Retinal pigment epithelial cell (primary cell): ENCODE measurements around the gene TRIM27.
"Not testable (repeated sequence)": the region's sequence is repeated elsewhere in the genome, so short reads cannot be mapped to it uniquely, and the experiment has no call there.

ENCODE experiments used
- DNase-seq: peaks from one replicate; pipeline ENCODE4 v3.0.0-alpha.2; 2010; ENCODE audit warnings: low read depth
- H3K4me3 ChIP-seq: 2 replicates; pipeline ENCODE4 v1.5.1; 2011; ENCODE audit warnings: mild to moderate bottlenecking, low read length, control low read depth, moderate library complexity
- TF ChIP-seq, protein P1 (sequence below): conservative IDR thresholded peaks from 2 replicates; pipeline ENCODE4 v1.5.1; 2011; ENCODE audit warnings: low read depth, low read length, control low read depth, inconsistent platforms

TRIM27 gene

DNA sequence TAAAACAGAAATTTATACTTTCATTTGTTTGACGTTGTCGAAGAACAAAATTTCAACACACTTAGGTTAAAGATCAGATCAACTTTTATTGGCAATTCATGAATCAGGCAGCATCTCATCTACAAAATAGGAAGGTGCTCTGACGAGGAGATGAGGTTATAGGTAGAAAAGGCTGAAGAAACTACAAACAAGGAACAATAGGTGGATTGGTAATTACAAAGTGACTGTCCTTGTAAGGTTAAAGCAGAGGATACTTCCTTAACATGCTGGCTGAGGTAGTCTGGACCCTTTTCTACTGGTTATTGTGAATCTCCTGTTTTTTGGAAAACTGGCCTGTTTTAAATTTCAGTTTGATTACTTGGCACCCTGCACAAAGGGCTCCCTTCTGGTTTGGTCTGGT lies 32.5 kb upstream of the TRIM27 start:
- TF ChIP-seq, protein P1, sequence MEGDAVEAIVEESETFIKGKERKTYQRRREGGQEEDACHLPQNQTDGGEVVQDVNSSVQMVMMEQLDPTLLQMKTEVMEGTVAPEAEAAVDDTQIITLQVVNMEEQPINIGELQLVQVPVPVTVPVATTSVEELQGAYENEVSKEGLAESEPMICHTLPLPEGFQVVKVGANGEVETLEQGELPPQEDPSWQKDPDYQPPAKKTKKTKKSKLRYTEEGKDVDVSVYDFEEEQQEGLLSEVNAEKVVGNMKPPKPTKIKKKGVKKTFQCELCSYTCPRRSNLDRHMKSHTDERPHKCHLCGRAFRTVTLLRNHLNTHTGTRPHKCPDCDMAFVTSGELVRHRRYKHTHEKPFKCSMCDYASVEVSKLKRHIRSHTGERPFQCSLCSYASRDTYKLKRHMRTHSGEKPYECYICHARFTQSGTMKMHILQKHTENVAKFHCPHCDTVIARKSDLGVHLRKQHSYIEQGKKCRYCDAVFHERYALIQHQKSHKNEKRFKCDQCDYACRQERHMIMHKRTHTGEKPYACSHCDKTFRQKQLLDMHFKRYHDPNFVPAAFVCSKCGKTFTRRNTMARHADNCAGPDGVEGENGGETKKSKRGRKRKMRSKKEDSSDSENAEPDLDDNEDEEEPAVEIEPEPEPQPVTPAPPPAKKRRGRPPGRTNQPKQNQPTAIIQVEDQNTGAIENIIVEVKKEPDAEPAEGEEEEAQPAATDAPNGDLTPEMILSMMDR, result no peak
- no peak overlapping the region for H3K4me3 ChIP-seq
- no peak for DNase-seq

GRCh38 chr6:28953585-28954258 lies 29.9 kb upstream of the TRIM27 start:
- DNase-seq, result no peak
- peak overlapping the region; percentile 96 for H3K4me3 ChIP-seq
- TF ChIP-seq, protein P1, result no peak

DNA sequence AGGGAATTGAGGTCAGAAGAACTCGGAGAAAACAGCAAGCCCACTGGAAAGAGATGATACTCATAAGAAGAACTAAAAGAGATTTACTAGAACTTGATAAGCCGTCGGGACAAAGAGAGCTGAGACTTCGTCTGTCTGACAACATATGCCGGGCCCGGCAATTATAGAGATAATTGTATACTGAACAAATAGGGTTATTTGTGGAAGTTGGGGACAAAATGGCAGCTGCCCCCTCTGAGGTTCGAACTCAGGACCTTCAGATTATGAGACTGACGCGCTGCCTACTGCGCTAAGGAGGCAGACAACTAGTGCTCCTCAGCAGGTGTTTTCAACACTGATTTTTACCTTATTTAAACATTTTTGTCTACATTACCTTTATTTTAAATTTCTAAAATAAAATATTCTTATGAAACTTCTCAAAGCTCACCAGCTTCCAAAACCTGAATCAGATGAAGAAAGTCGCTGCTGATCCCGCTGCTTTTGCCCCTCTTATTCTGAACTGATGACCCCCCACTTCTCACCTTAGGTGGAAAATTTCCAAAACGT lies 29.3 kb upstream of the TRIM27 start:
- TF ChIP-seq, protein P1, result no peak
- no peak for DNase-seq
- peak overlapping the region; percentile 96 for H3K4me3 ChIP-seq

- not testable (repeated sequence) for H3K4me3 ChIP-seq, DNase-seq
Observed at GRCh38 chr6:28949656-28950195, 25.9 kb upstream of the TRIM27 start.

DNA sequence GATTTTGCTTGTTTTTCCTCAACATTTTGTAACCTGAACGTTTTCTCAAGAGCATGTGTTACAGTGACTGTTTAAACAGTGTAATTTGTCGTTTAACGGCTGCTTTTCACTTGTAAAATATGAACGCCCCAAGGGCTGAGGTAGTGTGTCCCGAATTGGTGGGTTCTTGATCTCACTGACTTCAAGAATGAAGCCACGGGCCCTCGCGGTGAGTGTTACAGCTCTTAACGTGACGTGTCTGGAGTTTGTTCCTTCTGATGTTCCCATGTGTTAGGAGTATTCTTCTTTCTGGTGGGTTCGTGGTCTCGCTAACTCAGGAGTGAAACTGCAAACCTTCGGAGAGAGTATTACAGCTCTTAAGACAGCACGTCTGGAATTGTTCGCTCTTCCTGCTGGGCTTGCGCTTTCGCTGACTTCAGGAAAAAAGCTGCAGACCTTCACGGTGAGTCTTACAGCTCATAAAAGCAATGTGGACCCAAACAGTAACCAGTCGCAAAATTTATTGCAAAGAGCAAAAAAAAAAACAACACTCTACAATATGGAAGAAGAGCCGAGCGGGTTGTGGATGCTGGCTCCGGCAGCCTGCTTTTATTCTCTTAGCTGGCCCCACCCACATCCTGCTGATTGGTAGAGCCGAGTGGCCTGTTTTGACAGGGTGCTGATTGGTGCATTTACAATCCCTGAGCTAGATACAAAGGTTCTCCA lies 25.1 kb upstream of the TRIM27 start:
- no peak overlapping the region for H3K4me3 ChIP-seq
- TF ChIP-seq, protein P1, result no peak
- no peak for DNase-seq

DNA sequence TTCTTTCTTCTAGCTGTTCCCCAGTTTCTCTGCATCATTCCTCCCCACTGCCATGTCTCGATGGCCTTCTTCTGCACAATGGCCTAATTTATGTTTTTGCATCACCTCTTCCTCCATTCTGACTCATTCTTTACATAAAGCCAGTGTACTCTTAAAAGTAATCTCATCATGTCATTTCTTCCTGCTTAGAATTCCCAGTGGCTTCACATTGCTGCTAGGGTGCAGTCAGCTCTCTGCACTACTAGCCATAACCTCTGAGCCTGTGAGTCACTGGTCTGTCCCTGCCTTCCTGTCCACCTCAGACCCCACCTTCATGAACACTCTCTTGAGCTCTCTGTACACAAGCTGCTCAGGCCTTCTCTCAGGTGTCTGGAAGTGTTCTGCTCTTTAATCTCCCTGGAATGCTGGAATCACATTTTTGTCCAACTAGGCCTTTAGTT lies 24.1 kb upstream of the TRIM27 start:
- no peak overlapping the region for H3K4me3 ChIP-seq

DNA sequence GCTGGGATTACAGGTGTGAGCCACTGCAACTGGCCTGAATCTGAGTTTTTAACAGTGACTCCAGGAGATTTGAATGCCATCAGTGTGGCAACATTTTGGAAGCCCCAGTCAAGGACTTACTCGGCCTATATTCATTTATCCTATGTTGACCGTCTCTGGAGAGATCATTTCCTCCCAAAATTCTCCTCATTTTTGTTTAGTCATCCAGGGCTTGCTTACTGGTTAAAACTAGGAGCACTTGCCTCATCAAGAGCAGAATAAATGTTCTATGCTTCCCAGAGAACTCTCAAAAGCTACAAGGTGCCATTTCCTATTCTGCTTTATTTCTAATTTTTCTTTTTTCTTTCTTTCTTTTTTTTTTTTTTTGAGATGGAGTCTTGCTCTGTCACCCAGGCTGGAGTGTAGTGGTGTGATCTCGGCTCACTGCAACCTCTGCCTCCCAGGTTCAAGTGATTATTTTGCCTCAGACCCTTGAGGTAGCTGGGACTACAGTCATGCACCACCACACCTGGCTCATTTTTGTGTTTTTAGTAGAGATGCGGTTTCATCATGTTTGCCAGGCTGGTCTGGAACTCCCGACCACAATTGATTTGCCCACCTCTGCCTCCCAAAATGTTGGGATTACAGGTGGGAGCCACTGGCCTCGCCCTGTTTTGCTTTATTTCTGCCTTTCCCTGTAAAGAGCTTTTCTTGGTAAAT lies 23.4 kb upstream of the TRIM27 start:
- TF ChIP-seq, protein P1, result no peak
- DNase-seq, result no peak

More for the DNA sequence above, 24.1 kb upstream of the TRIM27 start:
- no peak for DNase-seq
- TF ChIP-seq, protein P1, result no peak

More for the DNA sequence above, 23.4 kb upstream of the TRIM27 start:
- H3K4me3 ChIP-seq, result no peak overlapping the region
